Parathyroid adenoma (tissue), 2 donors: Measurements from ENCODE around the gene AUTS2.

Source experiments
- H2AFZ ChIP-seq: fragments of 300-600 bp; sonication (generic); one replicate; pipeline ENCODE4 v1.7.0; 2017; ENCODE audit warnings: antibody characterized with exemption, mild to moderate bottlenecking
- H3K27ac ChIP-seq: fragments of 300-600 bp; sonication (generic); one replicate; pipeline ENCODE4 v1.7.0; 2017
- H3K27me3 ChIP-seq: fragments of 300-600 bp; sonication (generic); one replicate; pipeline ENCODE4 v1.7.0; 2017; ENCODE audit warnings: low read length; ENCODE audit not compliant: control insufficient read depth, insufficient read depth
- H3K36me3 ChIP-seq: fragments of 300-600 bp; sonication (generic); one replicate; pipeline ENCODE4 v1.7.0; 2017; ENCODE audit warnings: low read length; ENCODE audit not compliant: control insufficient read depth, insufficient read depth
- H3K4me1 ChIP-seq: fragments of 300-600 bp; sonication (generic); one replicate; pipeline ENCODE4 v1.7.0; 2017; ENCODE audit warnings: control low read depth
- H3K4me2 ChIP-seq: fragments of 300-600 bp; sonication (generic); one replicate; pipeline ENCODE4 v1.7.0; 2017; ENCODE audit warnings: low read length
- H3K4me3 ChIP-seq: fragments of 300-600 bp; sonication (generic); one replicate; pipeline ENCODE4 v1.7.0; 2017; ENCODE audit warnings: low read depth, low read length
- H3K79me2 ChIP-seq: fragments of 300-600 bp; sonication (generic); one replicate; pipeline ENCODE4 v1.7.0; 2017; ENCODE audit warnings: control low read depth
- H3K9ac ChIP-seq: fragments of 300-600 bp; sonication (generic); one replicate; pipeline ENCODE4 v1.7.0; 2017; ENCODE audit warnings: mild to moderate bottlenecking
- H3K9me3 ChIP-seq: fragments of 300-600 bp; sonication (generic); one replicate; pipeline ENCODE4 v1.7.0; 2017; ENCODE audit warnings: low read length; ENCODE audit not compliant: control insufficient read depth
- CTCF ChIP-seq: fragments of 300-600 bp; sonication (generic); IDR thresholded peaks from one replicate; pipeline ENCODE4 v1.7.0; 2017; ENCODE audit warnings: antibody characterized with exemption, mild to moderate bottlenecking
- donor health status: primary hyperparathyroidism.

AUTS2 gene

GRCh38 chr7:70574970-70575799, 976.9 kb downstream of the AUTS2 start:
- no peak overlapping the region for H2AFZ ChIP-seq
- peaks cover 2% of the 10 kb centered on the region for H3K4me1 ChIP-seq
- H3K27ac ChIP-seq = no peak overlapping the region
- H3K36me3 ChIP-seq = no peaks in the 10 kb centered on the region
- TF ChIP-seq CTCF = no peak
- H3K79me2 ChIP-seq = no peaks in the 10 kb centered on the region
- no peak overlapping the region for H3K9ac ChIP-seq
- H3K4me3 ChIP-seq = no peak overlapping the region
- H3K27me3 ChIP-seq = no peaks in the 10 kb centered on the region
- no peaks in the 10 kb centered on the region for H3K9me3 ChIP-seq
- no peak overlapping the region for H3K4me2 ChIP-seq

GRCh38 chr7:70577078-70577477, 978.8 kb downstream of the AUTS2 start:
- no peak overlapping the region for H2AFZ ChIP-seq
- no peak overlapping the region for H3K4me3 ChIP-seq
- no peaks in the 10 kb centered on the region for H3K4me1 ChIP-seq
- H3K9ac ChIP-seq = no peak overlapping the region
- TF ChIP-seq CTCF = no peak
- no peaks in the 10 kb centered on the region for H3K36me3 ChIP-seq
- no peak overlapping the region for H3K4me2 ChIP-seq
- H3K27ac ChIP-seq = no peak overlapping the region
- no peaks in the 10 kb centered on the region for H3K79me2 ChIP-seq
- H3K27me3 ChIP-seq = no peaks in the 10 kb centered on the region
- H3K9me3 ChIP-seq = no peaks in the 10 kb centered on the region

GRCh38 chr7:70578131-70578530, 979.9 kb downstream of the AUTS2 start:
- Histone ChIP-seq H3K36me3 (no peaks in the 10 kb centered on the region), H3K4me1 (no peaks in the 10 kb centered on the region), H3K9me3 (no peaks in the 10 kb centered on the region), H3K27ac (no peak overlapping the region), H3K9ac (no peak overlapping the region), H3K4me2 (no peak overlapping the region), H3K4me3 (no peak overlapping the region), H3K79me2 (no peaks in the 10 kb centered on the region), H2AFZ (no peak overlapping the region), H3K27me3 (no peaks in the 10 kb centered on the region)
- TF ChIP-seq CTCF = no peak

GRCh38 chr7:70579397-70580097, 981.3 kb downstream of the AUTS2 start:
- no peak overlapping the region for H3K9ac ChIP-seq
- no peaks in the 10 kb centered on the region for H3K4me1 ChIP-seq
- no peak for TF ChIP-seq CTCF

More at GRCh38 chr7:70579397-70580097, 981.3 kb downstream of the AUTS2 start:
- Histone ChIP-seq H3K36me3 (no peaks in the 10 kb centered on the region), H2AFZ (no peak overlapping the region), H3K79me2 (no peaks in the 10 kb centered on the region), H3K4me2 (no peak overlapping the region), H3K27ac (no peak overlapping the region), H3K4me3 (no peak overlapping the region), H3K27me3 (no peaks in the 10 kb centered on the region), H3K9me3 (no peaks in the 10 kb centered on the region)
